Stimulated activated CD4-positive, alpha-beta T cell treated with anti-CD3 and anti-CD28 coated beads, Interleukin-15, amount 100 ng/mL, for 24 hours (primary cell): ENCODE data around the gene PTPRM.

Experiments
- DNase-seq: peaks from one replicate; pipeline ENCODE4 v3.0.0-alpha.2; 2020

Gene PTPRM

GRCh38 chr18:7601246-7601615 is 34.1 kb downstream of the PTPRM start:
- DNase-seq: no peak

GRCh38 chr18:7601936-7602335 is 34.8 kb downstream of the PTPRM start:
- DNase-seq: no peak

GRCh38 chr18:7603259-7604000 is 36.3 kb downstream of the PTPRM start:
- no peak for DNase-seq

- DNase-seq: no peak
These were observed 37.2 kb downstream of the PTPRM start for GRCh38 chr18:7604361-7604760.

- DNase-seq: no peak
These were observed 38.6 kb downstream of the PTPRM start for GRCh38 chr18:7605705-7606104.

GRCh38 chr18:7607540-7608173 is 40.5 kb downstream of the PTPRM start:
- no peak for DNase-seq

- DNase-seq: no peak
These were observed 41.0 kb downstream of the PTPRM start for GRCh38 chr18:7608174-7608550.

DNA sequence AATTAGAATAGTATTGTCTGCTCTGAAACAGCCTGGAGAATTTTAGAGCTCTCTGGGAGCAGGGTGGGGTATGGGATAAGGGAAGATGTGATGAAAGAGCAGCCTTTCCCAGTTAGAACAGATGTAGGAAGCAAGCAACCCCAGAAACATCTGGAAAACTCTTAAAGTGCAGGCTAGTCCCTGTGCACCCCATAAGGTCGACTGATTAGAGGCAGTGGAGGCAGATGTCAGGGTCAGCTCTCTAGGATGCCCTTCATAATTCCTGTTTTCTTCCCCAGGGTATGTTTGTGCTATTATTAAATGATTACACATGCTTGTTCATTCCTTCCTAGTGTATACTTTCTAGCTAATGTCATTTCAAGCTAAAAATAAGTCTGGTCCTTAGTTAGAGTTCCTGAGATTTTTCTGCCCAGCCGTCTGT is 41.7 kb downstream of the PTPRM start:
- DNase-seq: no peak

DNA sequence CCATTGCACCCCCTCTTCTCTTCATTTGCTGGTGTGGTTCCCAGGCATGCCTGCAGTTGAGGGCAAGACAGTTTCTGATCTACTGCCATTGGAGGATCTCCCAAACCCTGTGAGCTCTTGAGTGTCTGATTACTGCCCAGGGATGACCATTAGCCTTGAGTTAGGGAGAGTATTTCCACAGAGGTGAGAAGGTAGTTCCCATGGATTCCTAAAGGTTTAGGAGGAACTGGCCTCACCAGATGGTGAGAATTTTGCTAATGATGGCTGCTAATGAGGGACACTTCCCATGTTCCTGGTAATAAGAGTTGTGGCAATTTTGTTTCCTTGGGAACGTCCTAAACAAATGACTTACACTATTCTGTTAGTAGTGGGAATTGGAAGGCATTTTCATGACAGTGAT is 42.5 kb downstream of the PTPRM start:
- DNase-seq: no peak

- DNase-seq: no peak
These were observed 46.9 kb downstream of the PTPRM start for GRCh38 chr18:7614042-7614441.

GRCh38 chr18:7615840-7616239 is 48.7 kb downstream of the PTPRM start:
- no peak for DNase-seq

GRCh38 chr18:7616661-7617060 is 49.5 kb downstream of the PTPRM start:
- no peak for DNase-seq

GRCh38 chr18:7617738-7618422 is 50.8 kb downstream of the PTPRM start:
- no peak for DNase-seq

GRCh38 chr18:7618891-7619442 is 51.9 kb downstream of the PTPRM start:
- no peak for DNase-seq

GRCh38 chr18:7619676-7620075 is 52.6 kb downstream of the PTPRM start:
- DNase-seq: no peak

DNA sequence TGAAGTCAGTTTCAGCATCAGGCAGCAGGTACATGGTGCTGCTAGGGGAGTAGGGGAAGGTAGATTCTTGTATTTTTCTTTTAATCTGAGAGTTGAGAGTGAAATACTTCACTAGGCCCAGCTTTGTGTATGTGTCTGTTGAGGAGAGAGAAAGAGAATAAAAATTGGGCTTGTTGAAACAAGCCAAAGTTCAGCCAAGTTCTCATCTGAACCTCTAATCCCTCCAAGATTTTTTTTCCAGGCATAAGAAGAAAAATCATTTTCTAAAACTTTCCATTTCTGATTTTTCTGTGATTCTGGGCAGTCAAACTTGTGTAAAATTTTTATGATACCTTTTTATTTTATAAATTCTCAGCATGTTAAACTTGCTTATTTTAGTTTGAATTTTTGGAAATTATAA is 55.6 kb downstream of the PTPRM start:
- DNase-seq: no peak

- no peak for DNase-seq
These were observed 56.6 kb downstream of the PTPRM start for GRCh38 chr18:7623681-7624080.

DNA sequence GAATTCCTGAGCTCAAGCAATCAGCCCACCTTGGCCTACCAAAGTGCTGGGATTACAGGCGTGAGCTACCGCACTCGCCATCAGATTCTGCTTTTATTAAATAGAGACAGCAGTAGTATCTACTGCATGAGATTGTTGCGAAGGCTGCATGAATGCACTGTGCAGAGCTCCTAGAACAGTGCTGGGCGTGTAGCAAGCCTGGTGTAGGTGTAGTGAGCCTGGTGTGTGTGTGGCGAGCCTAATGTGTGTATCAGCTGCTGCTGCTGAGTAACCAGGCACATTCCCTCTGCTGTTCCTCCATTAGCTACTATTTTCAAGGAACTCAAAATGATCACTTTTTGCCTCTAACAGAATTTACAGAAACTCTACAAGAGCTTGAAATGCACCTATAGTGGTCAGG is 57.6 kb downstream of the PTPRM start:
- no peak for DNase-seq

DNA sequence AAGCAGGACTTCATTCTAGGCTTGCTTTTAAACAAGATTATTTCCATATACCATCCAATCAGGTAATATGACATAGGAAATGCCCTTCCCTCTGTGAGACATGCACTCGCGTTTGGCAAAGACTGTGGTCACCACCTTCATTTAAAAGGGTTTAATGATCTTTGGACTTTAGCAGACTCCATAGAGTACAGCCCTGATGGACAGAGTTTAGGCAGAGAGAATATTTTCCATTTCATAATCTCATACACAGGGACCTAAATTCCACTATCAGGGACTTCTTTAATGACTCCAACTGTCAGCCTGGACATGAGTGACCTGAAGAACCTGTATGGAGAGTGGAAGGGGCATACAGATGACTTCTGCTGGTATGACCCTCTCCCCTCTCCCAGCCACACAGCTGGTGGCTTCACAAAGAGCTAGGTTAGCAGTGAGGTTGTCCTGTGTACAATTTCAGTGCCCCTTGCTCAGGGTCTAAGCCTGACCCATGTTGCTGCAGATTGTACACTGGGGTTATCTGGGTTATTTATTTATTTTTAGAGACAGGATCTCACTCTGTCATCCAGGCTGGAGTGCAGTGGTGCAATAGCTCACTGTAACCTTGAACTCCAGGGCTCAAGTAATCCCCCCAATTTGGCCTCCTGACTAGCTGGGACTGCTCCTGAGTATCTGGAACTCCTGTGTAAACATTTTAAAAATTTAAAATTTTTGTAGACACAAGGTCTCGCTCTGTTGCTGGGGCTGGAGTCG is 59.2 kb downstream of the PTPRM start:
- DNase-seq: no peak

GRCh38 chr18:7626922-7627440 is 59.9 kb downstream of the PTPRM start:
- DNase-seq: no peak

- no peak for DNase-seq
These were observed 62.3 kb downstream of the PTPRM start for GRCh38 chr18:7629416-7629815.

DNA sequence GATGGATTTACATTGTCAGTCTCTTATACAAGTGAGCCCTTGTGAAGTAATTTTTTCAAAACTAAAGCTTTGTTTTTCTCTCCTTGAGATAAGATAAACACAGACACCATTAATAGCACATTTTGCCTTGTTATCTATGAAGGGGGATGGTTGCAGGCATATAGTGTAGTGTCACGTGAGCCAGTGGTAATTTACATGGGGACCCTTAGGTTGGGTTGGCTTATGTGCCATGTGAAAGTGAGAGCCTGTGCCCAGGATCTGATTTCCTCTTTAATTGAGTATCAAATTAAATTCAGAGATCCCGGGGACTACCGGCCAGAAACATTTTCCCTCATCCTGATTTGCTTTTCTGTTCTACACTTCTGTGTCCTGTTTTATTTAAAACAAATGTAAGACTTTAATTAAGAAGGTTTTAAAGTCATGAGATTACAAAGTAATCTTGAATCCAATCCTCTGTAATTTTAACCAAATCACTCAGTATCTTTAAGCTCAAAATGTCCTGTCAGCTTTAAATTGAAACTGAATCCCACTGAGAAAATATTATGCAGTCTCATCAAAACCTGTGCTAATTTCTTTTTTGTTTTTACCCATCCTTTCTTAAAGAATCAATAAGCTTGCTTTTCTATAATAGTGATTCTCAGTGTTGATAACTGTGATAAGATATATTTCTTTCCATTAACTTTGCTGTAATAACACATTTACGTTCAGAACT is 63.8 kb downstream of the PTPRM start:
- no peak for DNase-seq
